HL-60 (cell line): ENCODE measurements around the gene FRMD3.

Source experiments
- POLR2AphosphoS5 ChIP-seq: IDR thresholded peaks from 2 replicates; pipeline ENCODE4 v1.6.1; 2012; ENCODE audit warnings: low read depth
- TF ChIP-seq, protein P1 (sequence below): IDR thresholded peaks from one replicate; pipeline ENCODE4 v1.5.1; 2011; ENCODE audit warnings: low read length, control low read depth, inconsistent platforms; ENCODE audit not compliant: insufficient read depth

DNA sequence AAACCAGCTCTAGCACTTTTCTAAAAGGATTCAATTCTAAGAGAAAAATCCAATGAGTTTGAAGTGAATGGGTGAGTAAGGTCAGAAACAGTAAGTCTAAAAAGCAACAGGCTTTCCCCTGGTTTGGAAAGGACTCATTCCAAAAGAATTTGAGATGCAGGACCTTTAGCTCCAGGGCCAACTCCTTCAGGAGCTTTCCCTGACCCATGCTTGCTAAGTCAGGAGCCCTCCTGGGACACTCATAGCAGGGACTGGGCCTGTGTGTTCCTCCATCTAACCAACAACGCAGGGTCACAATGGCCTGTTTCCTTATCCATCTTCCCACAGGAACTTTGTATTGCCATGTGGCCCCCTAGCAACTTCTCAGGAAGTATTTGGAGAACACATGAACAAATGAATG, 198.8 kb downstream of the FRMD3 start:
- TF ChIP-seq, protein P1, sequence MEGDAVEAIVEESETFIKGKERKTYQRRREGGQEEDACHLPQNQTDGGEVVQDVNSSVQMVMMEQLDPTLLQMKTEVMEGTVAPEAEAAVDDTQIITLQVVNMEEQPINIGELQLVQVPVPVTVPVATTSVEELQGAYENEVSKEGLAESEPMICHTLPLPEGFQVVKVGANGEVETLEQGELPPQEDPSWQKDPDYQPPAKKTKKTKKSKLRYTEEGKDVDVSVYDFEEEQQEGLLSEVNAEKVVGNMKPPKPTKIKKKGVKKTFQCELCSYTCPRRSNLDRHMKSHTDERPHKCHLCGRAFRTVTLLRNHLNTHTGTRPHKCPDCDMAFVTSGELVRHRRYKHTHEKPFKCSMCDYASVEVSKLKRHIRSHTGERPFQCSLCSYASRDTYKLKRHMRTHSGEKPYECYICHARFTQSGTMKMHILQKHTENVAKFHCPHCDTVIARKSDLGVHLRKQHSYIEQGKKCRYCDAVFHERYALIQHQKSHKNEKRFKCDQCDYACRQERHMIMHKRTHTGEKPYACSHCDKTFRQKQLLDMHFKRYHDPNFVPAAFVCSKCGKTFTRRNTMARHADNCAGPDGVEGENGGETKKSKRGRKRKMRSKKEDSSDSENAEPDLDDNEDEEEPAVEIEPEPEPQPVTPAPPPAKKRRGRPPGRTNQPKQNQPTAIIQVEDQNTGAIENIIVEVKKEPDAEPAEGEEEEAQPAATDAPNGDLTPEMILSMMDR: no peak
- TF ChIP-seq POLR2AphosphoS5: no peak
